A673 (cell line): Measurements from ENCODE around the gene QSOX2.

Source experiments
- CTCF ChIP-seq: fragments of 300-800, 200-600 bp; sonication (generic); conservative IDR thresholded peaks from 2 replicates; pipeline ENCODE4 v1.5.1; 2017; ENCODE audit warnings: low read depth, mild to moderate bottlenecking, antibody characterized with exemption, low read length, moderate library complexity, mixed read lengths
- EZH2 ChIP-seq: fragments of 200-600 bp; sonication (generic); IDR thresholded peaks from 2 replicates; pipeline ENCODE4 v1.6.1; 2017; ENCODE audit warnings: borderline replicate concordance, low read depth, mild to moderate bottlenecking, mixed read lengths, antibody characterized with exemption, low read length; ENCODE audit not compliant: poor library complexity, severe bottlenecking

GRCh38 chr9:136234597-136234996 is 11.0 kb downstream of the QSOX2 start:
- TF ChIP-seq CTCF, result no peak
- TF ChIP-seq EZH2, result no peak
